NCI-H2171 (cell line): ENCODE results near the gene HSPA12A.

Experiments
- DNase-seq: peaks from one replicate; lab custom pipeline; 2025; lab: John Stamatoyannopoulos, UW

Gene HSPA12A

GRCh38 chr10:116667484-116667883, 74.9 kb downstream of the HSPA12A start:
- DNase-seq, result no peak

GRCh38 chr10:116665541-116666125, 76.7 kb downstream of the HSPA12A start:
- DNase-seq, result no peak

GRCh38 chr10:116664631-116665030, 77.7 kb downstream of the HSPA12A start:
- no peak for DNase-seq

GRCh38 chr10:116663342-116663741, 79.0 kb downstream of the HSPA12A start:
- DNase-seq, result no peak

GRCh38 chr10:116660860-116661259, 81.5 kb downstream of the HSPA12A start:
- DNase-seq, result no peak

GRCh38 chr10:116659049-116659670, 83.2 kb downstream of the HSPA12A start:
- no peak for DNase-seq

- DNase-seq, result no peak
These were observed 84.4 kb downstream of the HSPA12A start for GRCh38 chr10:116657863-116658551.

- DNase-seq, result no peak
These were observed 86.3 kb downstream of the HSPA12A start for GRCh38 chr10:116656044-116656443.

- DNase-seq, result no peak
These were observed 86.8 kb downstream of the HSPA12A start for GRCh38 chr10:116655568-116655967.

GRCh38 chr10:116654816-116655215, 87.5 kb downstream of the HSPA12A start:
- no peak for DNase-seq

- DNase-seq, result no peak
These were observed 88.5 kb downstream of the HSPA12A start for GRCh38 chr10:116653885-116654284.

GRCh38 chr10:116648903-116649302, 93.5 kb downstream of the HSPA12A start:
- DNase-seq, result no peak

- no peak for DNase-seq
These were observed 95.9 kb downstream of the HSPA12A start for GRCh38 chr10:116646502-116646901.

- no peak for DNase-seq
These were observed 104.5 kb downstream of the HSPA12A start for GRCh38 chr10:116637830-116638229.

GRCh38 chr10:116636976-116637375, 105.4 kb downstream of the HSPA12A start:
- DNase-seq, result no peak

- no peak for DNase-seq
These were observed 106.0 kb downstream of the HSPA12A start for GRCh38 chr10:116636385-116636784.

- no peak for DNase-seq
These were observed 108.0 kb downstream of the HSPA12A start for GRCh38 chr10:116634126-116634975.

- no peak for DNase-seq
These were observed 109.2 kb downstream of the HSPA12A start for GRCh38 chr10:116633216-116633600.

- no peak for DNase-seq
These were observed 109.7 kb downstream of the HSPA12A start for GRCh38 chr10:116632596-116633215.

- no peak for DNase-seq
These were observed 110.5 kb downstream of the HSPA12A start for GRCh38 chr10:116631871-116632295.

- no peak for DNase-seq
These were observed 112.3 kb downstream of the HSPA12A start for GRCh38 chr10:116630020-116630419.

GRCh38 chr10:116629340-116629739, 113.0 kb downstream of the HSPA12A start:
- no peak for DNase-seq
